GM19395 (cell line): Measurements from ENCODE around the gene WDR35.

Source experiments
- ATAC-seq: cut with Tn5 transposase; IDR thresholded peaks from one replicate; pipeline ENCODE4 v1.9.1; 2021; ENCODE audit warnings: mild to moderate bottlenecking, moderate library complexity; ENCODE audit not compliant: unreplicated experiment

WDR35 gene

DNA sequence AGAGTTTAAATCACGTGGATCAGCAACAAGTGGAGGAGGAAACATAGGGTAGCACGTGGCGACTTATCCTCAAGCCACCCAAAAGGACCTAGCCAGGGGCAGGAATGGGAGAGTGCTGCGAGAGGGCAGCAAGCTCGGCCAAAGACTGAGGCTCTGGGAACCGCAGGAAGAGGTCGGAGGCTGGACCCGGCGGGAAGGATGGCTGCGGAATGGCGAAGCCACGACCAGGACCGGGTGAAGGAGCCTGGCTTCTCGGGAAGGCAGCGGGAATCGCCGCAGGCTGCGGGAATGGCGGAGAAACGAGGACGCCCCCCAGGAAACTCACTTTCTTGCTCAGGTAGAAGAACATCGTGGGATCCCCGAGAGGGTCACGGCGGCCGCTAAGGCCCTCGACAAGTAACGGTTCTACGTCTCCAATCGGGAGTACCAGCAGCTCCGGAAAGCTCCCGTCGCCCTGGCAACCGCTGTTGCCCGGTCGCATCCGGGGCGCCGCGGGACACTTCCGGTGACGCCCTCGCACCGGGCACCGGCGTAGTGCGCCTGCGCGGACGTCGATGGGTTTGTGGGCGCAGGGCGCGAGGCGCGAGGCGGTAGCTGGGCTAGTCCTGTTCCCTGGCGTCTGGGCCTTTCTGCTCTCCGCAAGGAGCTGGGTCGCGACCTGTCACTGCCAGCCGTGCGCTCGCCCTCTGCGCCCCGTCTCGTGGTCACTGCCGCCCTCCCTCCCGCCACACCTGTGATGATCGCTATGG lies at the start of gene WDR35:
Gene WDR35 (minus strand): TSS at position 439 of the 749 bp plus-strand sequence. CDS start 90 bp downstream, at position 349.
- ATAC-seq: peak; percentile 90

DNA sequence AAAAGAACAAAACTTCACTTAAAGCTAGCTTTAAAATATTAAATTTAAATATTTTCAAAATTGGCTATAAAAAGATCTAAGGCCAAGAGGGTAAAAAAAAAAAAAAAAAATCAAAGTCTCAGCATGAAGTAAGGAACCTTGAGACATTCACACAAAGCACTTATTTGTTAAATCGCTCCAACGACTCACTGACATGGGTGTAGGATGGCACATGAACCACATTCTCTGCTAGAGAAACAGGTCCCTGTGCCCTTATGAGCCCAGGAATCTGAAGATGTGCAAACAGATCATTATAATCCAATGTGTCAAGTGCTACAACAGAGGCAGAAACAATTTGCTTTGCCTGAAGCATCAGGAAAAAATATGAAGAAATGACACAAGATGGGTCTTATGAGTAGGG lies 47.8 kb upstream of the WDR35 start:
- no peak for ATAC-seq

- no peak for ATAC-seq
Measured at GRCh38 chr2:20035955-20036666, 46.2 kb upstream of the WDR35 start.

DNA sequence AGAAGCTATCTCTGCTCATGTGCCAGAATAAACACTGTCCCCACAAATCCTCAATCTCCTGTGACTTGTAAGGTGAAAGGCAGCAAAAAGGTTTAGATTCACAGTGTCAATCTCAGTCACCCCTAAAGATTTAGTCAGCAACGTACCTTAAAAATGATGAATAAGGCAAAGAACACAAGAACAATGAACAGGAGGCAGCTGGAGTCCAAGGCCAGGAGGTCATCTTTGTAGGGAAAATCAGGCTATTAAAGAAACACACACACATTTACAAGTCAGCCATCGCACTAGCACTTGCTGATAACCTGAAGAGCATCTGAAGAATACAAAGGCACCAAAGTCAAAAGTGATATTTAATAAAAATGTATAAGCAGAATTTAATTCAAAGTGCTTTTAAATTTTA lies 44.9 kb upstream of the WDR35 start:
- no peak for ATAC-seq

DNA sequence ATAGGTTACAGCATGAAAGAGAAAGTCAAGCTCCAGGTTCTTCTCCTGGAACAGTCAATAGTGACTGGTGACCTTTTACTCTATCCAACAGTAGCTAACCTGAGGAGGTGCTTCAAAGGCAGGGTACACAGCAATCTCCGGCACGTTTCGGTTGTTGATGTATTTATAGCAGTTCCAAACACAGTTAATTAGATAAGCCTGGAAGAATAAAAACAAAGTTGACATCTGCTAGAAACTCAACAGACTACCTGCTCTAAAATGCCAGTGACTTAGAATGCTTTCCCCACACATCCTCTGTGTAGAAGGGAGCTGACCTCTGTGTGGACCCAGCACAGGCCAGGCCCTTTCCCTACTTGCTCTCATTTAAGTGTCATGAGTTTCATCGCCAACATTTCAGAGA lies 44.3 kb upstream of the WDR35 start:
- ATAC-seq: no peak

DNA sequence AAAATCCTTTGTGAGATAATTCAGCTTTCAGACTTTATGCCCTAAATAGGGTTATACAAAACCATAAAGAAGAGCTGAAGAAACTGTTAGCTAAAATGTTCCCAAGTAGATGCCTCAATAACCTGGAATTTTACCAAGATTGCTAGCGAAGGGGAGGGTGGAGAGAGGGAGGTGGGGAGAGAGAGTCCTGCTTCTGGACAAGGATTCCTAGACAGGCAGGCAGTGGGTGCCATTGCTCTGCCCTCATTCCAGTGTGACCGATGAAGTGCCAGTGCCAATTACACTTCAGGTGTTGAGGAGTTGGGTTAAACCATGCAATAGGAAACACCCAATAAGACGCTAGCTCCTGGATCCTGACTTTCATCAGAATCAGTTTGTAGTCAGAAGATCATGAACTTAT lies 43.4 kb upstream of the WDR35 start:
- ATAC-seq: no peak

- ATAC-seq: no peak
Measured at GRCh38 chr2:20030224-20030623, 40.3 kb upstream of the WDR35 start.

DNA sequence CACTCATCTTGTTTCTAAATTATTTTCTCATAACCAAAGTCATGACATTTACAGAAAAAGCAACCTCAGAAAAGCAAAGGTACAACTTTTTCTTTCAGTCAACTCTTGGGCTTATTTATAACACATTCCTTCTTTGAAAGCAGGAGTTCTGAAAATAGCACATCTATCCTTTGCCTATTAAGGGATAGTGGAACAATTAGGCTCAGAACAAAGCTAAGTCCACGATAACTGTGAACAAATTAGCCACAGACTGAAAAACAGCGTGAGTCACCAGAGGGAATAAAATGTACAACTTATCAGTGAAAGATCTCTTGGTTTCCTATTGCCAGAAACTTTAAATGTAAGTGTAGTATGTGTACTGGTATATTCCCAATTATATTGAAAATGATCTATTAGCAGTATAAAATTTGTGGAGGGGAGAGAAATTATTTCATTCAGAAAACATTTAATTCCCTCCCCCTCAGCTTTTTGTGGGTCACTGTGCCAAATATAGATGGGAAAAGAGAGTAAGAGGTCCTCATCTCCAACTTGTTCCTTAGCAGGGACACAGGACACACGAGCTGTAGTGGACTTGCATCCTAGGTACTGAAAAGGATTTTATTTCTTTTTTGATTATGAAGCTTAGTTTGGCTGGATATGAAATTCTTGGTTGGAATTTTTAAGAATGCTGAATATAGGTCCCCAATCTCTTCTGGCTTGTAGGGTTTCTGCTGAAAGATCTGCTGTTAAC lies 38.0 kb upstream of the WDR35 start:
- ATAC-seq: no peak

DNA sequence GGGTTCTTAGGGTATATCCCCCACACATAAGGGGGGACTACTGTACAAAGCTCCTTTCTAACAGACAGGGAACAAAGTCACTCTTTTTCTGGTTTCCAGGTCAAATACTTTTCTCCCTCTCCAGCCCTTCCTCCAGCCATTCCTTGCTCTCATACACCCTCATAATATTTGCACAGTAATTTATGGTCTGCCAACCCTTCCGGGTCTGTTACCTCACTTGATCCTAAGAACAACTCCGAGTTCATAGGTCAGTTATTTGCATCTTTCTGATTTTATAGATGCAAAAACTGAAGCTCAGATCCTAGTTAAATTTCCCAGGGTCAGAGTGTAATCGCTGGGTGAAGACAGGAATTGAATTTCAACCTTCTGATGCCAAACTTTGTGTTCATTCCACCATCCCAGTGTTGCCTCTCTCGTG lies 37.4 kb upstream of the WDR35 start:
- no peak for ATAC-seq

DNA sequence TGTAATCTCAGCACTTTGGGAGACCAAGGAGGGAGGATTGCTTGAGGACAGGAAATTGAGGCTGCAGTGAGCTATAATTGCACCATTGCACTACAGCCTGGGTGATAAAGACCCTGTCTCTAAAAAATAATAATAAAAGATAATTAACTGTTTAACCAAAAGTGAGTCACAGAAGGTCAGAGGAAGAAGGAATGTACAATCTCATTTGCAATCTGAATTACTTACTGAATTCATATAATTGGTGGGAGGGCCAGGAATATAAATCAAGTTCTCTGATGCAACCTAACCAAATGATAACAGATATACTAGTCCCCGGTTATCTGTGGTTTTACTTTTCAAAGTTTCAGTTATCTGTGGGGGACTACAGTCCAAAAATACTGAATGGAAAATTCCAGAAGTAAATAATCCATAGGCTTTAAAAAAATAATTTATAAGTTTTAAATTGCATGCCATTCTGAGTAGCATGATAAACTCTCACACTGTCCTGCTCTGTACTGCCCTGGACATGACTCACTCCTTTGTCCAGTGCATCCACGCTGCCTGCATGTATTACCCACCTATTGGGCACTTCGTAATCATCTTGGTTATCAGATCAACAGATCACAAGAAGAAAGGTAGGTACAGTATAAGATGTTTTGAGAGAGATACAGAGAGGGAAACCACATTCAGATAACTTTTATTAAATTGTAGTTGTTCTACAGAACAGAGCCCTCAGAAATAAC lies 35.3 kb upstream of the WDR35 start:
- ATAC-seq: no peak

DNA sequence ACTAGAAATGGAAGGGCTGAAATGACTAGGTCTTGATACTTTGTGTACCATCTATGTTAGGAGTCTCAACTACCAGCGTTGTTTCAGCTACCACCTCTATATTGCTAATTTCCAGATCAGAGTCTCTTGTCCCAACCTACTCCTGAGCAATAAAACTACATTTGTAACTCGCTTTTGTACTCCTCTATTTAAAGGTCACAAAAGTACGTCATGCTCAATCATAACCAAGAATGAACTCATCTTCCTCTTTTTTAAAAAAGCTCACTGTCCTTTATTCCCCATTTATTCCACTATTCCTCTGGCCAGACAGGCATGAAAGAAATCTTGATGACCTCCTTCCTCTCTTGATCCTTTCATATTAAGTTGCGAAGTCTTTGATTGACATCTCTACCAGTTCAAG lies 33.8 kb upstream of the WDR35 start:
- ATAC-seq: no peak

DNA sequence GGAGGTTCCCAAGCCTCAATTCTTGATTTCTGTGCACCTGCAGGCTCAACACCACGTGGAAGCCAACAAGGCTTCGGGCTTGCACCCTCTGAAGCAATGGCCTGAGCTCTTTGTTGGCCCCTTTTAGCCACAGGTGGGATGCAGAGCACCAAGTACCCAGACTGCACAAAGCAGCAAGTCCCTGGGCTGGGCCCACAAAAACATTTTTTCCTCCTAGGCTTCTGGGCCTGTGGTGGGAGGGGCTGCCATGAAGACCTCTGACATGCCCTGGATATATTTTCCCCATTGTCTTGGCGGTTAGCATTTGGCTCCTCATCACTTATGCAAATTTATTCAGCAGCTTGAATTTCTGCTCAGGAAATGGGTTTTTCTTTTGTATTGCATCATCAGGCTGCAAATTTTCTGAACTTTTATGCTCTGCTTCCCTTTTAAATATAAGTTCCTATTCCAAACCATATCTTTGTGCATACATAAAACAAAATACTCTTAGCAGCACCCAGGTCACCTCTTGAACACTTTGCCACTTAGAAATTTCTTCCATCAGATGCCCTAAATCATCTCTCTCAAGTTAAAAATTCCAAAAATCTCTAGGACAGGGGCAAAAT lies 31.6 kb upstream of the WDR35 start:
- no peak for ATAC-seq

- ATAC-seq: no peak
Measured at GRCh38 chr2:20019747-20020146, 29.8 kb upstream of the WDR35 start.

- no peak for ATAC-seq
Measured at GRCh38 chr2:20018601-20019152, 28.8 kb upstream of the WDR35 start.

GRCh38 chr2:20016346-20016745 lies 26.4 kb upstream of the WDR35 start:
- no peak for ATAC-seq

- ATAC-seq: peak; percentile 51
Measured at GRCh38 chr2:20015482-20016083, 25.7 kb upstream of the WDR35 start.

- no peak for ATAC-seq
Measured at GRCh38 chr2:20013126-20013849, 23.4 kb upstream of the WDR35 start.

GRCh38 chr2:20012282-20013125 lies 22.6 kb upstream of the WDR35 start, which contains the start of gene MATN3:
MATN3 (minus strand) TSS chr2:20012668; CDS start chr2:20012631, 37 bp downstream.
- no peak for ATAC-seq

DNA sequence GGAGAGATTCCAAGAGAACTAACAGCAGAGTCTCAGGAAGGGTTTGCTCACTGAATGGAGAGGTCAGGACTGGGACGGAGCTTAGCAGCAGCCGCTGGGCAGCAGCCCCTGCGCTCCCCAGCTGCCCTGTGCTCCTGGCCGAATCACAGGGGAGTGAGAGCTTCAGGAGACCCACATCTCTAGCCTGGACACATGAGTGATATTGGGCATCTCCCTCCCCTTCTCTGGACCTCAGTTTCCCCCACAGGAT lies 22.1 kb upstream of the WDR35 start:
- no peak for ATAC-seq
